ENCODE measurements around the gene MTMR2. TPM values are rescaled to one million over a fixed set of nuclear protein-coding genes. Genes with fewer than 3 reads are reported as not detected.
A peak's percentile ranks its signal among the peaks of the same experiment; 100 is the strongest.

MTMR2 gene
- total RNA-seq, 1 donor from 2014 or later, result 14.7 TPM

DNA sequence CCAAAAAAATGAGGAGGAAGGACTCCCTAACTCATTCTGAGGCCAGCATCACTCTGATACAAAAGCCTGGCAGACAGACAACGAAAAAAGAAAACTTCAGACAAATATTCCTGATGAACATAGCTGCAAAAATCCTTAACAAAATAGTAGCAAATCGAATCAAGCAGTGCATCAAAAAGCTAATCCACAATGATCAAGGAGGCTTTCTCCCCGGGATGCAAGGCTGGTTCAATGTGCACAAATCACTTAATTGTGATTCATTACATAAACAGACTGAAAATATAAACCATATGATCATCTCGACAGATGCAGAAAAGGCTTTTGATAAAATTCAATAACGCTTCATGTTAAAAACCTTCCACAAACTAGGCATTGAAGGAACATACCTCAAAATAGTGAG is 16.4 kb downstream of the MTMR2 start:
- Histone ChIP-seq H3K27ac (no peak overlapping the region), H3K27me3 (no peaks in the 10 kb centered on the region), H3K36me3 (no peaks in the 10 kb centered on the region), H3K4me1 (peaks cover 0 to 2% of the 10 kb centered on the region in 2 donors), H3K9me3 (no peaks in the 10 kb centered on the region), H3K4me3 (no peak overlapping the region)
- TF ChIP-seq, protein P1, sequence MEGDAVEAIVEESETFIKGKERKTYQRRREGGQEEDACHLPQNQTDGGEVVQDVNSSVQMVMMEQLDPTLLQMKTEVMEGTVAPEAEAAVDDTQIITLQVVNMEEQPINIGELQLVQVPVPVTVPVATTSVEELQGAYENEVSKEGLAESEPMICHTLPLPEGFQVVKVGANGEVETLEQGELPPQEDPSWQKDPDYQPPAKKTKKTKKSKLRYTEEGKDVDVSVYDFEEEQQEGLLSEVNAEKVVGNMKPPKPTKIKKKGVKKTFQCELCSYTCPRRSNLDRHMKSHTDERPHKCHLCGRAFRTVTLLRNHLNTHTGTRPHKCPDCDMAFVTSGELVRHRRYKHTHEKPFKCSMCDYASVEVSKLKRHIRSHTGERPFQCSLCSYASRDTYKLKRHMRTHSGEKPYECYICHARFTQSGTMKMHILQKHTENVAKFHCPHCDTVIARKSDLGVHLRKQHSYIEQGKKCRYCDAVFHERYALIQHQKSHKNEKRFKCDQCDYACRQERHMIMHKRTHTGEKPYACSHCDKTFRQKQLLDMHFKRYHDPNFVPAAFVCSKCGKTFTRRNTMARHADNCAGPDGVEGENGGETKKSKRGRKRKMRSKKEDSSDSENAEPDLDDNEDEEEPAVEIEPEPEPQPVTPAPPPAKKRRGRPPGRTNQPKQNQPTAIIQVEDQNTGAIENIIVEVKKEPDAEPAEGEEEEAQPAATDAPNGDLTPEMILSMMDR (IDR thresholded peaks at IDR 0.05), result no peak
- no peak for DNase-seq (ENCODE audit: low spot score in 2 of 2)
- intact Hi-C loops (cut with DNase I), result no loop called here

DNA sequence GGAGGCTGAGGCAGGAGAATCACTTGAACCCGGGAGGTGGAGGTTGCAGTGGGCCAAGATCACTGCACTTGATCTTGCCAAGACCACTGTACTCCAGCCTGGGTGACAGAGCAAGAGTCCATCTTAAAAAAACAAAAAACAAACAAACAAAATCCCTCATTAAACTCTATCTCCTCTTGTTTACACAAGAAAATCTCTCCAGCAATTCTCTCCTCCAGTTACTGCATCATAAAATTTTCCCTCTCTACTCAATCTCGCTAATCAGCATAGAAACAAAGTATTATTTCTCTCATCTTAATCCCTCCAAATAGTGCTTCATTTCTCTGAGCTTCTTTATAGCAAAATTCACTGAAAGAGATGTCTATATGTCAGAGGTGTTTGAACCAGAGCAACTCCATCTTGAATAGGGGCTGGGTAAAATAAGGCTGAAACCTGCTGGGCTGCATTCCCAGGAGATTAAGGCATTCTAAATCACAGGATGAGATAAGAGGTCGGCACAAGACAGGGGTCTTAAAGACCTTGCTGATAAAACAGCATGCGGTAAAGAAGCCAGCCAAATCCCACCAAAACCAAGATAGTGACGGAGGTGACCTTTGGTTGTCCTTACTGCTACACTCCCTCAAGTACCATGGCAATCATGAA is 19.8 kb downstream of the MTMR2 start:
- peaks cover 0 to 2% of the 10 kb centered on the region in 2 donors for H3K4me1 ChIP-seq
- no peak overlapping the region for H3K4me3 ChIP-seq
- no peak for DNase-seq (ENCODE audit: low spot score in 2 of 2)
- TF ChIP-seq, protein P1 (IDR thresholded peaks at IDR 0.05), result no peak
- no peaks in the 10 kb centered on the region for H3K9me3 ChIP-seq
- intact Hi-C loops (cut with DNase I), result no loop called here
- no peaks in the 10 kb centered on the region for H3K36me3 ChIP-seq
- no peaks in the 10 kb centered on the region for H3K27me3 ChIP-seq
- H3K27ac ChIP-seq, result no peak overlapping the region

DNA sequence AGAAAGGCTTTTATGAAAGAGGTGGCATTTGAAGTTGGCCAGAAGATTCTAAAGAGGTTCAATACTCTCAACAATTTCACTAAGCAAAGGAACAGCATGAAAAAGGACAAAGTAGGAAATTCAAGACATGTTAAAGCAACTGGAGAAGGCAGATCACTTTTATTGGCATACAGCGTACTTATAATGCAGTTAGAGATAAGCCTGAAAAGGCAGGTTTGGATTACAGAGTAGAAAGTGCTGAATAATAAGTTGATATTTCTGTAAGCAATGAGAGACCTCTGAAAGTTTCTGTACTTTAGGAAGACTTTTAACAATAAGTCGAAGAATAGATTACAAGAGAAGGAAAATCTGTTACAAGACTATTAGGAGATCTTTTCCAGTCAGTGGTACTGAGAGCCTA is 25.1 kb downstream of the MTMR2 start:
- H3K27ac ChIP-seq, result no peak overlapping the region
- no peaks in the 10 kb centered on the region for H3K9me3 ChIP-seq
- H3K36me3 ChIP-seq, result no peaks in the 10 kb centered on the region
- no peak overlapping the region for H3K4me3 ChIP-seq
- TF ChIP-seq, protein P1 (IDR thresholded peaks at IDR 0.05), result no peak
- no peaks in the 10 kb centered on the region for H3K27me3 ChIP-seq
- no peak for DNase-seq (ENCODE audit: low spot score in 2 of 2)
- H3K4me1 ChIP-seq, result peaks cover 0 to 18% of the 10 kb centered on the region in 2 donors
- intact Hi-C loops (cut with DNase I), result no loop called here

DNA sequence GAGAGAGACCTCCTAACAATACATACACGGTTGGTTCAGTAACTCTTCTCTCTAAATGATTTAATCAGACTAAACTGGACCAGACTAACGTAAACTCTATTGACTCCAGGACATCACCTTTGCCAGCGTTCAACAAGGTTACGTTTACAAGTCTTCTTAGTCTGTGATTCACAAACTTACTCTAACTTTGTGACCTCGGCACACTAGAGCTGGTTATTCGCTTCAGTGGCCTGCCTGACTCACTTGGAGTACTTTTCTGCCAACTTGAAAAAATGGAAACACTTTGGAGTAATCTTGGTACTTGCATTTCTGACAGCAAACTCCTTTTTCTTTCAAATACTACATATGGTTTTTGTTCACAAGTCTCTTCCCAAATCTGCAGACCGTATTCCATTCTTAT is 26.2 kb downstream of the MTMR2 start:
- no peak for DNase-seq (ENCODE audit: low spot score in 2 of 2)
- TF ChIP-seq, protein P1 (IDR thresholded peaks at IDR 0.05), result no peak
- Histone ChIP-seq H3K27me3 (no peaks in the 10 kb centered on the region), H3K4me1 (peaks cover 0 to 18% of the 10 kb centered on the region in 2 donors), H3K36me3 (no peaks in the 10 kb centered on the region), H3K27ac (peak overlapping the region in 1 of 2 donors; percentile 30), H3K4me3 (no peak overlapping the region), H3K9me3 (no peaks in the 10 kb centered on the region)
- intact Hi-C loops (cut with DNase I), result no loop called here

DNA sequence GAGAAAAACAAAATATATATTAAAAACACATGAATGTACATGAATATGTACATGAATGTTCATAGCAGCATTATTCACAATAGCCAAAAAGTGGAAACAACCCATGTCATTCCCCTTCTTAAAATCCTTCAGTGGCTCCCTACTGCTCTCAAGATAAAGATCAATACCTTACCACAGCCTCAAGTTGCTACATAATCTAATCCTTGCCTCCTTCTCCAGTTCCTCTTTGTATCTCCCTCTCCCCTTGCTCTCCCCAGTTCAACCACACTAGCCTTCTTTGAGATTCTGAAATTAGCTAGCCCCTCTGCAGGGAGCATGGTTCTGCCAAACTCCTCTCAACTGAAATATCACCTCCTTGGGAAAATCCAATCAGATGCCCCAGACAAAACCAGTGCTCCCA is 28.1 kb downstream of the MTMR2 start:
- no peaks in the 10 kb centered on the region for H3K9me3 ChIP-seq
- intact Hi-C loops (cut with DNase I), result no loop called here
- no peak overlapping the region for H3K27ac ChIP-seq
- TF ChIP-seq, protein P1 (IDR thresholded peaks at IDR 0.05), result no peak
- no peak for DNase-seq (ENCODE audit: low spot score in 2 of 2)
- H3K4me1 ChIP-seq, result peaks cover 0 to 18% of the 10 kb centered on the region in 2 donors
- no peak overlapping the region for H3K4me3 ChIP-seq
- H3K27me3 ChIP-seq, result no peaks in the 10 kb centered on the region
- H3K36me3 ChIP-seq, result no peaks in the 10 kb centered on the region
